HUDEP-2 (cell line): Measurements from ENCODE around the gene P2RX4.
"Not testable (repeated sequence)": the region's sequence is repeated elsewhere in the genome, so short reads cannot be mapped to it uniquely, and the experiment has no call there.

ENCODE experiments used
- DNase-seq, 76 experiments: peaks; one replicate each; lab custom pipeline; 2025; ENCODE audit not compliant: unreplicated experiment in 76 of 76; lab: John Stamatoyannopoulos, UW

P2RX4 gene

GRCh38 chr12:121264951-121265515, 55.1 kb downstream of the P2RX4 start:
- no peak for DNase-seq

GRCh38 chr12:121267822-121268221, 57.9 kb downstream of the P2RX4 start:
- no peak for DNase-seq

GRCh38 chr12:121273364-121273896, 63.5 kb downstream of the P2RX4 start:
- no peak for DNase-seq

GRCh38 chr12:121274036-121274763, 64.3 kb downstream of the P2RX4 start:
- DNase-seq, result no peak

GRCh38 chr12:121277374-121277759, 67.4 kb downstream of the P2RX4 start:
- no peak for DNase-seq

DNA sequence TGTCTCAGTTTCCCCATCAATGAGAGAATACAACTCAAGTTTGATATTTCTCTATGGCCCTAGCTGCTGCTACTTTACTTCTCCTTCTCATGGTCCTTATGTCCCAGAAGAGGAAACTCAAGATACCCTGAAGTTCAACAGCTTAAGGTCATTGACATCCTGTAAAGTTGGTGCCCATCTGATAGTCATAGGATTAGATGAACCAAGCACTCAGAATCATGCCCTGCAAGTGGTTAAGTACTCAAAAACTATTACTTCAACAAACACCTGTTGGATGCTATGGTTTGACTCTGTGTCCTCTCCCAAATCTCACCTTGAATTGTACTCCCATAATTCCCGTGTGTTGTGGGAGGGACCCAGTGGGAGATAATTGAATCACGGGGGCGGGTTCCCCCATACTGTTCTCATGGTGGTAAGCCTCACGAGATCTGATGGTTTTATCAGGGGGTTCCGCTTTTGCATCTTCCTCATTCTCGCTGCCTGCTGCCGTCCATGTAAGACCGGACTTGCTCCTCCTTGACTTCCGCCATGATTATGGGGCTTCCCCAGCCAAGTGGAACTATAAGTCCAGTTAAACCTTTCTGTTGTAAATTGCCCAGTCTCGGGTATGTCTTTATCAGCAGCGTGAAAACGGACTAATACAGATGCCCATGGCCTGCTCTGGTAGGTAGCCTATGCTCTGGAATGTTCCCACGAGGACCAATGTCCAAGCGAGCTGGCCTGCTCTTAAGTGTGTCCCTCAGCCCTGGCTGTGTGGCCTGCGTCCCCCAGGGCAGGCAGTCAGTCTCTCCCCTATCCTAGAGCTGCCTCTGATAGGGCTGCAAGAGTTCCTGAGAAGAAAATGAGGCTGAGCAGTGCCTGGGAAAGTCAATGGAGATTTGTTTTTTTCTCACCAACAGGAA, 68.5 kb downstream of the P2RX4 start:
- no peak for DNase-seq

- DNase-seq, result peak in 51 of 76 experiments; percentile 11 to 86 (median 60)
Observed at GRCh38 chr12:121279071-121279375, 69.1 kb downstream of the P2RX4 start.

- peak in 10 of 76 experiments; percentile 9 to 48 (median 20) for DNase-seq
Observed at GRCh38 chr12:121279507-121279915, 69.6 kb downstream of the P2RX4 start.

DNA sequence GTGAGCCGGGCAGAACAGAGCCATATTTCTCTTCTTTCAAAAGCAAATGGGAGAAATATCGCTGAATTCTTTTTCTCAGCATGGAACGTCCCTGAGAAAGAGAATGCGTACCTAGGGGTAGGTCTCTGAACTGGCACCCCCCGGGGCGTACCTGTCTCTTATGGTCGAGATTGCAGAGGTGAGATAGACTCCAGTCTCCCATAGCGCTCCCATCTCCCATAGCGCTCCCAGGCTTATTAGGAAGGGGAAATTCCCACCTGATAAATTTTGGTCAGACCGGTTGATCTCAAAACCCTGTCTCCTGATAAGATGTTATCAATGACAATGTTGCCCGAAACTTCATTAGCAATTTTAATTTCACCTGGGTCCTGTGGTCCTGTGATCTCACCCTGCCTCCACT, 70.6 kb downstream of the P2RX4 start:
- DNase-seq, result not testable (repeated sequence)

DNA sequence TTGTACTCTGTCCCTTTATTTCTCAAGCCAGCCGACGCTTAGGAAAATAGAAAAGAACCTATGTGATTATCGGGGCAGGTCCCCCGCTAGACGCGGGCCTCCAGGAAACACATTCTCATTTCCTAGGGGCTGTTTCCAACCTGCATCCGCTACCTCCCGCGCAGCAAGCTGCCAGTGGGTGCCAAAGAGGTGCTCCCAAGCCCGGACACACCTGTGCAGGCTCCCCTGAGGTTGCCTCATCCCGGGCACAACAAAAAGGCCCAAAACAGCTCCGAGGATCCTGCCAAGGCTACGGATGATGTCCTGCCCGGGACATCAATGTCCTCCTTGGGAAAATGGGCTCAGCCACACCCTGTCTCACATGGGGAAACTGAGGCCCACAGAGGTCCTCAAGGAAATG, 71.2 kb downstream of the P2RX4 start:
- DNase-seq, result not testable (repeated sequence)

DNA sequence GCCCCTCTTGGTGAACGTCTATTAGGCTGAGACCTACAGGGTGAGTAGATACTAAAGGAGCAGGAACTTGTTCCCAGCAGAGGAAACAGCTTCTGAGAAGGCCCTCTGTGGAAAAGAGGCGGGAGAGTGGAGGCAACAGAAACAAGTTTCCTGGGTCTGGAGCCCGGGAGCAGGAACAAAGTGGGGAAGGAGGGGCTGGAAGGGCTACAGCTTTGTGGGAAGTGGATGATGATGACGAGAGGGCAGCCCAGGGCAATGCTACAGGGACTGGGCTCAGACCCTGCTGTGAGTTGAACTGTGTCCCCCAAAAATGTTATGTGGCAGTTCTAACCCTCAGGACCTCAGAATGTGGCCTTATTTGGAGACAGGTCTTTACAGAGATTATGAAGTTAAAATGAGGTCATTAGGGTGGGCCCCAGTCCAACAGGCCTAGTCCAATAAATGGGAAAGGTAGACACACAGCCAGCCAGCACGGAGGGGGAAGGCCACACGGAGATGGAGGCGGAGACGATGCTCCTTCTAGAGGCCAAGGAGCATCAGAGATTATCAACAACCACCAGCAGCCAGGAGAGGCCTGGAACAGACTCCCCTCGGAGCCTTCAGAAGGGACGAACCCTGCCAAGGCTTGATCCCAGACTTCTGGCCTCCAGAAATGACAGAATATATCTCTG, 72.3 kb downstream of the P2RX4 start:
- no peak for DNase-seq

DNA sequence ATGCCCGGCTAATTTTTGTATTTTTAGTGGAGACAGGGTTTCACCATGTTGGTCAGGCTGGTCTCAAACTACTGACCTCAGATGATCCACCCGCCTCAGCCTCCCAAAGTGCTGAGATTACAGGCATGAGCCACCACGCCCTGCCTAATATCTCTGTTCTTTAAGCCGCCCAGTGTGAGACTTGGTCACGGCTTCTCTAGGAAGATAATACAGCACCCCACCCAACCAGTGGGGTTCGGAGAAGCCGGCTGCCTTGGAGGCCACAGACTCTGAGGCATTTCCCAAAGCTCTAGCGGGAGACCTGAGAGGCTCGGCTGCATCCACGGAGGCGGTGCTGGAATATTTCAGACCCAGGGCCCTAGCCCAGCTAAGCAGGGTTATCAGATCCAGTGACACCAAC, 73.0 kb downstream of the P2RX4 start:
- DNase-seq, result peak in 68 of 76 experiments; percentile 1 to 76 (median 48)

DNA sequence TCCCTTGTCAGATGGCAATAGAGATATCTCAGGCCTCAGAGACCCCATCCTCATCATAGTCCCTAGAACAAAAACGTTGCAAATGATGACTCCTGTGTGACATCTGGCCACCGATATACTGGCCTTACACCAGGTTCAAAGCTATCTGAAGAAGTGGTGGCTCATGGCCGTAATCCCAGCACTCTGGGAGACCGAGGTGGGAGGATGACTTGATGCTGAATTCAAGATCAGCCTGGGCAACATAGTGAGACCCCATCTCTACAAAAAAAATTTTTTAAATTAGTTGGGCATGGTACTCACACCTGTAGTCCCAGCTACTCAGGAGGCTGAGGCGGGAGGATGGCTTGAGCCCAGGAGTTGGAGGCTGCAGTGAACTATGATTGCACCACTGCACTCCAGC, 73.5 kb downstream of the P2RX4 start:
- no peak for DNase-seq
